ENCODE measurements around the gene BMPR1B.

BMPR1B gene

DNA sequence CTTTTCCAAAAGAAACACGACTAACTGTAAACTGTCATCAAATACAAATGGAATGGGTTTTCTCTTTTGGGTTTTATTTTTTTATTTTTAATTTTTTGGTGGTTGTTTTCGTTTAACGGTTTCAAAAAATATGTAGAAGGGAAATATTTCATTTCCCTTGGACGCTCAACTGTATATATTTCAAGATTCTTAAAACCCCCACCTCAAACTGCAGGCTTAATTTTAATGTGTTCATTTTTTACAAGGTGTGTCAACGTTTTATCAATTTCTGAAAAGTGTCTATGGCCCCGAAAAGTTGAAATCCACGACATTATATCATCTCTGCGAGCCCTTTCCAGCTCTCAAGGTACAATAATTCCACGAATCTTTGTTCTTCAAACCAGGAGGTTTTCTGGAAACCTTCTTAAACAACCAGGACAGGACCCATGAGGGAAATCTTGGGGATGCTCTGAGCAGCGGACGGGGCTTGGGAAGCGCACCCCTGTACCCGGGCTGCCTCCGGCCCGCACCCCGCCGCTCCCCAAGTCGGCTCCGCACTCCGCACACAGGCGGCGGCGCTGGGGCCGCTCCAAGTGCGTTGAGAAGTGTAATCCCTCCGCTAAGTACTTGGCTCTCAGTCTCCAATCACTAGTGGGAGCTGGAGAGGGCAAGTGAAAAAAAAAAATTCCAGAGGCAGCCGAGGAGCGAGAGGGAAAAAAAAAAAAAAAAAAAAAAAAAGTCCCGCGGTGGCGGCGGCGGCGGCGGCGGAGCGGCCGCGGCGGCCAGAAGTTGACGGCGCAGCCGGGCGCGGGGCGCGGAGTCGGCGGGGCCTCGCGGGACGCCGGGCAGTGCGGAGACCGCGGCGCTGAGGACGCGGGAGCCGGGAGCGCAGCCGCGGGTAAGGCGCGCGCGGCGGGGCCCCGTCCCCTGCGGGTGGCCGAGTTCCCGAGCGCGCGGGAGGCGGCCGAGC, at the start of gene BMPR1B:
TSS of gene BMPR1B (plus strand) at position 764 of the 949 bp plus-strand sequence. CDS start 346,470 bp downstream, outside the sequence.
- TF ChIP-seq, protein P1, sequence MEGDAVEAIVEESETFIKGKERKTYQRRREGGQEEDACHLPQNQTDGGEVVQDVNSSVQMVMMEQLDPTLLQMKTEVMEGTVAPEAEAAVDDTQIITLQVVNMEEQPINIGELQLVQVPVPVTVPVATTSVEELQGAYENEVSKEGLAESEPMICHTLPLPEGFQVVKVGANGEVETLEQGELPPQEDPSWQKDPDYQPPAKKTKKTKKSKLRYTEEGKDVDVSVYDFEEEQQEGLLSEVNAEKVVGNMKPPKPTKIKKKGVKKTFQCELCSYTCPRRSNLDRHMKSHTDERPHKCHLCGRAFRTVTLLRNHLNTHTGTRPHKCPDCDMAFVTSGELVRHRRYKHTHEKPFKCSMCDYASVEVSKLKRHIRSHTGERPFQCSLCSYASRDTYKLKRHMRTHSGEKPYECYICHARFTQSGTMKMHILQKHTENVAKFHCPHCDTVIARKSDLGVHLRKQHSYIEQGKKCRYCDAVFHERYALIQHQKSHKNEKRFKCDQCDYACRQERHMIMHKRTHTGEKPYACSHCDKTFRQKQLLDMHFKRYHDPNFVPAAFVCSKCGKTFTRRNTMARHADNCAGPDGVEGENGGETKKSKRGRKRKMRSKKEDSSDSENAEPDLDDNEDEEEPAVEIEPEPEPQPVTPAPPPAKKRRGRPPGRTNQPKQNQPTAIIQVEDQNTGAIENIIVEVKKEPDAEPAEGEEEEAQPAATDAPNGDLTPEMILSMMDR (IDR thresholded peaks at IDR 0.05; ENCODE audit: insufficient read depth, low read depth, low read length, missing control alignments): peak; percentile 17
- H3K4me3 ChIP-seq (ENCODE audit: low read length): peak within 1 kb of the TSS; percentile 73
- DNase-seq (ENCODE audit: low read depth): peak; percentile 76

DNA sequence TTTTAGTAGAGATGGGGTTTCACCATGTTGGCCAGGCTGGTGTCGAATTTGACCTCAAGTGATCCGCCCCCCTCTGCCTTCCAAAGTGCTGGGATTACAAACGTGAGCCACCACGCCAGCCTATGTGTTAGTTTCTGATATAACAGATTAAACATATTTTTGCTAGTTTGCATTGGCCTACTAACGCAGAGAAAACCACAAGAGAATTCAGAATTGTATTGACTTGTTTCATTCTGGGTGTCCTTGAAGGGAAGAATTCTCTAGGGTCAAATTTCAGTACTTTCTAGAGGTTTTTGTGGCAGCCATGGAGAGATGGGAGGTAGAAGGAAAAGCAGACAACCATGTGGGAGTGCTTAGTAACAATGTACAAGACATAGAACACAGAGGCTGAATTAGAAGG, 46.1 kb upstream of the BMPR1B start:
- H3K4me3 ChIP-seq (ENCODE audit: low read length): no peak overlapping the region
- DNase-seq (ENCODE audit: low read depth): no peak
- TF ChIP-seq, protein P1 (IDR thresholded peaks at IDR 0.05; ENCODE audit: insufficient read depth, low read depth, low read length, missing control alignments): no peak

DNA sequence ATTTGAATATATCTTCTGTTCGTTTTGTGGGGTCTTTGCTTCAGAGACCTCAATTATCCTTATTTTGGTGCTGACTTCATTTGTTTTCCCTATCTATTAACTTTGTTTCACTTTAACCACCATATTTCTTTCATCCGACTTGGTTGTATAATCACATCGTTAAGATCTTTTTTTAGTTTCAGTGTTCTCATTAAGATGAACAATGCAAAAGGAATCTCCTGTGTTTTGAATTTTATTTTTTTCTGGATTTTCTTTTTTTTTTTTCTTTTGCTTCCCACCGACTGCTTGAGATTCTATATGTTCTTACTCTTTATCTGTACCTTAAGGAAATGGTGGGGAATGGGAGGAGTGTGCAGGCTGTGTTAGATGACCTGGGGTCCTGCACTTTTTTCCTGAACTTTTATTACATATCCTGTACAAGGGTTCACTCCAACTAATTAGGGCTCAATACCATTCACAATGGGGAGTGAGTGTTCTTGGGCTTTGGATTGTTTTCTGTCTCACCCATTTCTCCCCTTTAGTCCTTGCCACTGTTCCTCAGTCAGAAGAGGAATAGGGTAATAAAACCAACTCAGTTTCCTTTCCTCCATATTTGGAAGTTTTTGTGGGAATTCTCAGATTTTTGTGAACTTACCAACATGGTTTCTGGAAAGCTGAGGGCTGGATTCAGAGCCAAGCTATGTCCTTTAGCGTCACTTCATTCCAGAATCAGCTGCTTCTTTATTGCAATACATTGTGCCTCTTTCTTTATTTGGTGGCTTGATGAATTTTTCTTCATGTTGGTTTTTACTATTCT, 43.2 kb upstream of the BMPR1B start:
- TF ChIP-seq, protein P1 (IDR thresholded peaks at IDR 0.05; ENCODE audit: insufficient read depth, low read depth, low read length, missing control alignments): no peak
- no peak for DNase-seq (ENCODE audit: low read depth)
- no peak overlapping the region for H3K4me3 ChIP-seq (ENCODE audit: low read length)

DNA sequence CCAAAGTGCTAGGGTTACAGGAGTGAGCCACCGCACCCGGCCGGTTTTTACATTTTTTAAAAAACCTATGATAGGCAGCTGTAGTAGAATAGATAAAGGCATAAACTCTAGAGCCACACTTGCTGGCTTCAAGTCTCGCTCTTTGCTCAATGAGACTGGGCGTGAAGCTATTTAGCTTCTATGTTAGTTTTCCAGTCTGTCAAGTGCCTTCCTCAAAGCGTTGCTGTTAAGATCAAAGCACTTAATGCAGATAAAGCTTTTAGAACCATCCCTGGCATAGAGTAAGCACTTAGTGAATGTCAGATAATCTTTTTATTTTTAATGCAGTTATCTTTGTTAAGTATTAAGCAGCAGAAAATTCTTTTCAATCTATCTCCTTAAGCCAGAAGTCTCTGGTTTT, 42.0 kb upstream of the BMPR1B start:
- TF ChIP-seq, protein P1 (IDR thresholded peaks at IDR 0.05; ENCODE audit: insufficient read depth, low read depth, low read length, missing control alignments): no peak
- DNase-seq (ENCODE audit: low read depth): no peak
- H3K4me3 ChIP-seq (ENCODE audit: low read length): no peak overlapping the region

DNA sequence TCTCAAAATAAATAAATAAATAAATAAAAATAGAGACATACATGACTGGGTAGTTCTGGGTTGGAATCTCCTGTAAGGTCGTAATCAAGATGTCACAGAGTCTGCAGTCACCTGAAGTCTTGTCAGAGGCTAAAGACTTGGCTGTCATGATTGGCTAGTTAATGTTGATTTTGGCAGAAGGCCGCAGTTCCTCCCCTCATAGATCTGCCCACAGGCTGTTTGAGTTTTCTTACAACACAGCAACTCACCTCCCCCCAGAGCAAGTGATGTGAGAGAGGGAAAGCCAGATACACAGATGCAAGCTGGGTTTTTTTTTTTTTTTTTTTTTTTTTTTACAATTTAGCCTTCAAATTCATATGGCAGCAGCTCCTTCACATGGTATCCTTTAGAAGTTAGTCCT, 36.4 kb upstream of the BMPR1B start:
- DNase-seq (ENCODE audit: low read depth): no peak
- H3K4me3 ChIP-seq (ENCODE audit: low read length): no peak overlapping the region
- TF ChIP-seq, protein P1 (IDR thresholded peaks at IDR 0.05; ENCODE audit: insufficient read depth, low read depth, low read length, missing control alignments): no peak

DNA sequence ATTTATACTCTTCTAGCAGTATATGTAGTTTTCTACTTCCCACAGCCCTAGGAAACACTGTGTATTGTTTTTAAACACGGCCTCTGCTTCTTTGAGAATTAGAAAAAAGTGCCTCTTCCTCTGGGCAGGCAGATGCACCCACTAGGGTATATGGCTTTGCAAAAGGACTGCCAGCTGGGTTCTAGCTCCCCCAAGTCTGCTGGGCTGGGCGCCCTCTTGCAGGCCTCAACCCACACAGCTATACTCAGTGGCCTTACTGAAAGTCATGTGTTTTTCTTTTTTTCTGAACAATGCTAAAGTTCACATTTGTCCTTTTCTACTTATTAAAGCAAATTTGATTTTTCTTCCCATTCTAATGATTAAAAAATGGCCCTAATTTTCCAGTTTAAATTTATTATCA, 35.5 kb upstream of the BMPR1B start:
- TF ChIP-seq, protein P1 (IDR thresholded peaks at IDR 0.05; ENCODE audit: insufficient read depth, low read depth, low read length, missing control alignments): no peak
- no peak for DNase-seq (ENCODE audit: low read depth)
- H3K4me3 ChIP-seq (ENCODE audit: low read length): no peak overlapping the region
